ENCODE measurements around the gene HLTF.

Gene HLTF, protein sequence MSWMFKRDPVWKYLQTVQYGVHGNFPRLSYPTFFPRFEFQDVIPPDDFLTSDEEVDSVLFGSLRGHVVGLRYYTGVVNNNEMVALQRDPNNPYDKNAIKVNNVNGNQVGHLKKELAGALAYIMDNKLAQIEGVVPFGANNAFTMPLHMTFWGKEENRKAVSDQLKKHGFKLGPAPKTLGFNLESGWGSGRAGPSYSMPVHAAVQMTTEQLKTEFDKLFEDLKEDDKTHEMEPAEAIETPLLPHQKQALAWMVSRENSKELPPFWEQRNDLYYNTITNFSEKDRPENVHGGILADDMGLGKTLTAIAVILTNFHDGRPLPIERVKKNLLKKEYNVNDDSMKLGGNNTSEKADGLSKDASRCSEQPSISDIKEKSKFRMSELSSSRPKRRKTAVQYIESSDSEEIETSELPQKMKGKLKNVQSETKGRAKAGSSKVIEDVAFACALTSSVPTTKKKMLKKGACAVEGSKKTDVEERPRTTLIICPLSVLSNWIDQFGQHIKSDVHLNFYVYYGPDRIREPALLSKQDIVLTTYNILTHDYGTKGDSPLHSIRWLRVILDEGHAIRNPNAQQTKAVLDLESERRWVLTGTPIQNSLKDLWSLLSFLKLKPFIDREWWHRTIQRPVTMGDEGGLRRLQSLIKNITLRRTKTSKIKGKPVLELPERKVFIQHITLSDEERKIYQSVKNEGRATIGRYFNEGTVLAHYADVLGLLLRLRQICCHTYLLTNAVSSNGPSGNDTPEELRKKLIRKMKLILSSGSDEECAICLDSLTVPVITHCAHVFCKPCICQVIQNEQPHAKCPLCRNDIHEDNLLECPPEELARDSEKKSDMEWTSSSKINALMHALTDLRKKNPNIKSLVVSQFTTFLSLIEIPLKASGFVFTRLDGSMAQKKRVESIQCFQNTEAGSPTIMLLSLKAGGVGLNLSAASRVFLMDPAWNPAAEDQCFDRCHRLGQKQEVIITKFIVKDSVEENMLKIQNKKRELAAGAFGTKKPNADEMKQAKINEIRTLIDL

DNA sequence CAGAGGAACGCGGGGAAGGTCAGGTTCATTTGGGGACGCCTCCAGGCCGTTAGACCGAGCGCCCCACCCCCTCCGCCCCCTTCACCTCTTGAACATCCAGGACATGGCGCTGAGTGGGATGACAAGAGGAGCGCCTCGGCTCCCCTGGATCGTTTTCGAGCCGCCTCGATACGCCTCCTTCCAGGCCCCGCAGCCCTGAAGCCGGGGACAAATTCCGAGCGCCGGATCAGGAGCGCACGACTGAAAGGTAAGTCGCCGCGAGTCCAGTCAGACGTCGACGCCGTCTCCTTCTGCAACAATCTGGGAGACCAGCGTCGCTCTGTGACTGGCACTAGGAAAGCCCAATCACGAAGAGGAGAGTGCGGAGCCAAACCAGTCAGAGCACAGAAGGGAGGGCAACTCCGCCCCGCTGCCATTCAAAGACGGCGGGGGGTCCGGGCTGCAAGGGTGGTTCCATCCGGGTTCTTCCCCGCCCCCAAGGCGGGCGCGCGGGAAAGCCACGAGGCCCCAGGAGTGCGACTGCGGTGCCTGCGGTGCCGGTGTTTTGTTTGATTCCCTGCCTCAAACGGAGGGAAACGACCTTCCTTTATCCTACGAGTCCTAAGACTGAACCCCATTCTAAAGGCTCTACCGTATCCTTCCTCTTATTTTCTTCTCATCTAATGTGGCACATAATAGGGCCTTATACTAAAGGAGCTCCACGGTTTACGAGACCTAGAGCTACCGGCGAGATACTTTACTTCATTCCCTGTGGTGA, at the start of gene HLTF:
Gene HLTF, minus strand, starts transcription at position 302 of the 757 bp plus-strand sequence. Its CDS starts 197 bp downstream, at position 105.
- TF ChIP-seq CTCF (IDR thresholded peaks at IDR 0.05; ENCODE audit: low read length, missing control alignments), result no peak
- peak; percentile 99 for DNase-seq (ENCODE audit: low read depth)
- peak within 1 kb of the TSS; percentile 94 for H3K4me3 ChIP-seq (replicated peaks; ENCODE audit: low read depth, low read length)

GRCh38 chr3:149134575-149134974, 48.2 kb upstream of the HLTF start:
- DNase-seq (ENCODE audit: low read depth), result peak; percentile 20
- TF ChIP-seq CTCF (IDR thresholded peaks at IDR 0.05; ENCODE audit: low read length, missing control alignments), result no peak
- H3K4me3 ChIP-seq (replicated peaks; ENCODE audit: low read depth, low read length), result no peak overlapping the region

DNA sequence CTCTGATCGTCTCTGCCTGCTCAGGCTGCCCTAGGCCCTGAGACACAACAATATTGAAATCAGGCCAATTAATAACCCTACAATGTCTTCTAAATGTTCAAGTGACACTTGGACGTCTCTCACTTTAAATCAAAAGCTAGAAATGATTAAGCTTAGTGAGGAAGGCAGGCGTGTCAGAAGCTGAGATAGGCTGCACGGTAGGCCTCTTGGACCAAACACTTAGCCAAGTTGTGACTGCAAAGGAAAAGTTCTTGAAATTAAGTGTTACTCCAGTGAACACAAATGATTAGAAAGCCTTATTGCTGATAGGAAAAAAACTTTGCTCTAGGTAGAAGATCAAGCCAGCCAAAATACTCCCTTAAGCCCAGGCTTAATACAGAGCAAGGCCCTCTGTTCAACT, 45.3 kb upstream of the HLTF start:
- H3K4me3 ChIP-seq (replicated peaks; ENCODE audit: low read depth, low read length), result no peak overlapping the region
- DNase-seq (ENCODE audit: low read depth), result no peak

GRCh38 chr3:149129326-149130205, 43.2 kb upstream of the HLTF start, which contains the start of gene HPS3:
Gene HPS3 (plus strand): TSS chr3:149129638. CDS start chr3:149129724, 86 bp downstream.
- H3K4me3 ChIP-seq (replicated peaks; ENCODE audit: low read depth, low read length), result peak within 1 kb of the TSS; percentile 87
- peak; percentile 87 for DNase-seq (ENCODE audit: low read depth)
- TF ChIP-seq CTCF (IDR thresholded peaks at IDR 0.05; ENCODE audit: low read length, missing control alignments), result no peak

More for the DNA sequence above, 45.3 kb upstream of the HLTF start:
- no peak for TF ChIP-seq CTCF (IDR thresholded peaks at IDR 0.05; ENCODE audit: low read length, missing control alignments)

GRCh38 chr3:149128821-149129220, 42.5 kb upstream of the HLTF start:
- peak; percentile 8 for DNase-seq (ENCODE audit: low read depth)
- no peak for TF ChIP-seq CTCF (IDR thresholded peaks at IDR 0.05; ENCODE audit: low read length, missing control alignments)
- H3K4me3 ChIP-seq (replicated peaks; ENCODE audit: low read depth, low read length), result peak overlapping the region; percentile 87

All from fibroblast of pulmonary artery (primary cell).